ENCODE results near the gene RBBP8NL. TPM values are rescaled to one million over a fixed set of nuclear protein-coding genes. Genes with fewer than 3 reads are reported as not detected.
A peak's percentile ranks its signal among the peaks of the same experiment; 100 is the strongest.

RBBP8NL gene
- total RNA-seq, 6 experiments from 2014 or later = not detected

DNA sequence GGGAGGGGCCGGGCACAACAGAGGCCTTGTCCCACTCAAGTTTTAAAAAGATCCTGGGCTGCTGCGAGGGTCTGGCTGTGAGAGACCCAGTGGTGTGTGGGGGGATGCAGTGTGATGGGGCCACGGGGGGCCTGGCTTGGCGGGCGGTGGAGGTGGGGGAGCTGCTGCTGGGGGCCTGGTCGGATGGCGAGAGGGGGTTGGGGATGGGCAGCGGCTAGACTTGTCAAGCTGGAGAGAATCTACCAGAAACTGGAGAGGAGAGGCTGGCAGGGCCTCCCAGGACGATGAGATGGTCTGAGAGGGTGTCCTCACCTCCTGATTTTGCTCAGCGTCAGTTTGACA lies 35.3 kb downstream of the RBBP8NL start:
- H3K4me3 ChIP-seq = no peak overlapping the region
- no peaks in the 10 kb centered on the region for H3K27me3 ChIP-seq
- no peaks in the 10 kb centered on the region for H3K9me3 ChIP-seq
- WGBS (ENCODE audit: insufficient coverage, low coverage, low lambda C conversion rate, missing lambda C conversion rate) = 83% methylated on average over 3 of the region's 10 CpGs
- H3K36me3 ChIP-seq = peaks cover 0 to 10% (median 0%) of the 10 kb centered on the region in 4 donors
- ATAC-seq (no peak), DNase-seq (no peak)
- intact Hi-C loops (cut with DNase I) = no loop called here
- no peak for TF ChIP-seq POLR2A (IDR thresholded peaks at IDR 0.05)
- TF ChIP-seq, protein P1, sequence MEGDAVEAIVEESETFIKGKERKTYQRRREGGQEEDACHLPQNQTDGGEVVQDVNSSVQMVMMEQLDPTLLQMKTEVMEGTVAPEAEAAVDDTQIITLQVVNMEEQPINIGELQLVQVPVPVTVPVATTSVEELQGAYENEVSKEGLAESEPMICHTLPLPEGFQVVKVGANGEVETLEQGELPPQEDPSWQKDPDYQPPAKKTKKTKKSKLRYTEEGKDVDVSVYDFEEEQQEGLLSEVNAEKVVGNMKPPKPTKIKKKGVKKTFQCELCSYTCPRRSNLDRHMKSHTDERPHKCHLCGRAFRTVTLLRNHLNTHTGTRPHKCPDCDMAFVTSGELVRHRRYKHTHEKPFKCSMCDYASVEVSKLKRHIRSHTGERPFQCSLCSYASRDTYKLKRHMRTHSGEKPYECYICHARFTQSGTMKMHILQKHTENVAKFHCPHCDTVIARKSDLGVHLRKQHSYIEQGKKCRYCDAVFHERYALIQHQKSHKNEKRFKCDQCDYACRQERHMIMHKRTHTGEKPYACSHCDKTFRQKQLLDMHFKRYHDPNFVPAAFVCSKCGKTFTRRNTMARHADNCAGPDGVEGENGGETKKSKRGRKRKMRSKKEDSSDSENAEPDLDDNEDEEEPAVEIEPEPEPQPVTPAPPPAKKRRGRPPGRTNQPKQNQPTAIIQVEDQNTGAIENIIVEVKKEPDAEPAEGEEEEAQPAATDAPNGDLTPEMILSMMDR (IDR thresholded peaks at IDR 0.05) = no peak
- H3K27ac ChIP-seq = no peak overlapping the region
- H3K4me1 ChIP-seq = peaks cover 0 to 25% (median 3%) of the 10 kb centered on the region in 4 donors

DNA sequence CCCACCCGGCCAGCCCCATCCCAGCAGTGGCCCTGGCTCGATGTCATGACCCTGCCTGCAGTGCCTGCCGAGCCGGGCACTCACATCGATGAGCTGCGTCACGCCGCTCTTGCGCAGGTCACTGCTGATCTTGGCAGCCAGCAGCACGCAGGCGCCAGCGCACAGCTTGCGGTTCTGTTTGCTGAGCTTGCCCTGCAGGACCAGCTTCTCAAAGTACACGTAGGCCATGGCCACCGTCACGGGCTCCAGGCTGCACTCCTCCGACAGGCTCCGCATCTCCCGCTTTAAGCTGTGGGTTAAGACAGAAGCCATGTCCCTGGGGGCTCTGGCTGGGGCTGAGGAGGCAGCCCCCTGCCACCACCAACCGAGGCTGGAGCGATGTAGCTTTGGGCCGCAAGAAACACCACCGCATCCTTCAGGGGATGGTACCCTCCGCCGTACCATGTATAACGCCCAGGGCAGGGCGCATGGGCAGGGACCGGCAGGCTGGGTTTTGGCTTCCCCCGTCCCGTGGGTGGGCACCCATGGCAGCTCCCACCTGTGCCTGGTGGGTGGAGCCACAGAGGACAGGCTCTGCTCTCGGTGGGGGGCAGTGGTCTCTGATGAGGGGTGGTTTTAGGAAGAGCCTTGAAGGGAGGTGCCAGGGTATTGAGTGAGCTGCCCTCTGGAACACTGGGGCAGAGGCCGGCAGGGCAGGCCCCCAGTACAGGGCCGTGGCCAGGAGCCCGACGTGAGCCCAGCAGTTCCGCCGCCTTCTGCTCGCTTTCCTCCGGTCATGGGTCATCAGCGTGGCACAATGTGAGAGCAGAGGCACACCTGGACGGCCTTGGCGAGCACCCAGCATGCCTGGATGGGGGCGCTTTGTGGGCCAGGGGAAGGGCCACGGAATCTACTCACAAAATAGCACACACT lies 35.9 kb downstream of the RBBP8NL start:
- intact Hi-C loops (cut with DNase I) = no loop called here
- ATAC-seq (peak; percentile 58 to 76 (median 74)), DNase-seq (peak; percentile 86 to 90 (median 90))
- peak overlapping the region in 2 of 3 donors; percentile 36 to 60 for H3K27ac ChIP-seq
- H3K27me3 ChIP-seq = no peaks in the 10 kb centered on the region
- no peaks in the 10 kb centered on the region for H3K9me3 ChIP-seq
- no peak for TF ChIP-seq POLR2A (IDR thresholded peaks at IDR 0.05)
- TF ChIP-seq, protein P1 (IDR thresholded peaks at IDR 0.05) = no peak
- H3K4me1 ChIP-seq = peaks cover 0 to 25% (median 3%) of the 10 kb centered on the region in 4 donors
- H3K4me3 ChIP-seq = no peak overlapping the region
- 36% methylated on average over 13 of the region's 44 CpGs for WGBS (ENCODE audit: insufficient coverage, low coverage, low lambda C conversion rate, missing lambda C conversion rate)
- peaks cover 0 to 10% (median 0%) of the 10 kb centered on the region in 4 donors for H3K36me3 ChIP-seq

DNA sequence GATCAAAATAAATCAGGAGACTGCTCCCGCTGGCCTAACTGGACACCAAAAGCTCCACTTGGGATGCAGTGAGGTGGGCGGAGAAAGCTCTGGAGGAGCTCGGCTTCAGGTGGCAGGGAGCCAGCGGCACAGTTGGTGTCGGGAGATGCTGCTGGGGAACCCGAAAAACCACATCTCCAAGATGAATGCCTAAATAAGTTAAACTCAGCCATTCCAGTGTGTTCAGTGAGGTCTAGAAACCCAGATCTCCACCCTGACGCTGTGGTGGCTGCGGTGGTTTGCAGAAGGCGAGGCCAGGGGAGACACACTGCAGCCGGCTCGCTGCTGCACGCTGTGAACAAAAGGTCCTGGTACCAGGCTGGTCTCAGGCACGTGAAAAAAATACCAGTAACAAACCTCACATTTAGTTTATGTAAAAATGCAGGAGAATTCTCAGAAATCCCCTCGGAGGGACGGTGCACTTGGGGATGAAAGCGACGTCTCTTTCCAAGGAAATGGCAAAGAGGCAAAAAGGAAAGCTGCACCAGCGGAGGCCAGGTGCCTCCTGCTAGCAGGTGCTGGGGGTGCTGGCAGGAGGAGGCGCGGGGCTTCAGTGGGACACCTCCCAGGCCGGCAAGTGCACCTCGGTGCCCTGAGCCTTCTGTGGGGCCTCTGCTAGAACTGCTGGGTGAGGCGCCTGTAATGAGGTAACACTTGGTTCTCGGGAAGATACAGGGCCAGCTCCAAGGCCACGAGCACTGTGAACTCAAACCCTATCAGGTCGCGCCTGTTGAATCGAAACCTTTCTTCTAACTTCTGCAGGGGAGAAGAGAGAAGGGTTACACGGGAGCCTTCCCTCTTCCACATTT lies 36.8 kb downstream of the RBBP8NL start:
- Histone ChIP-seq H3K27me3 (no peaks in the 10 kb centered on the region), H3K4me1 (peaks cover 0 to 30% (median 4%) of the 10 kb centered on the region in 4 donors), H3K4me3 (no peak overlapping the region), H3K27ac (peak overlapping the region in 2 of 3 donors; percentile 18), H3K36me3 (peaks cover 0 to 10% (median 0%) of the 10 kb centered on the region in 4 donors), H3K9me3 (no peaks in the 10 kb centered on the region)
- TF ChIP-seq POLR2A (IDR thresholded peaks at IDR 0.05) = no peak
- TF ChIP-seq, protein P1 (IDR thresholded peaks at IDR 0.05) = no peak
- ATAC-seq (peak in 1 of 4 donors; percentile 2), DNase-seq (no peak)
- WGBS (ENCODE audit: insufficient coverage, low coverage, low lambda C conversion rate, missing lambda C conversion rate) = 88% methylated on average over 1 of the region's 29 CpGs
- intact Hi-C loops (cut with DNase I) = no loop called here

DNA sequence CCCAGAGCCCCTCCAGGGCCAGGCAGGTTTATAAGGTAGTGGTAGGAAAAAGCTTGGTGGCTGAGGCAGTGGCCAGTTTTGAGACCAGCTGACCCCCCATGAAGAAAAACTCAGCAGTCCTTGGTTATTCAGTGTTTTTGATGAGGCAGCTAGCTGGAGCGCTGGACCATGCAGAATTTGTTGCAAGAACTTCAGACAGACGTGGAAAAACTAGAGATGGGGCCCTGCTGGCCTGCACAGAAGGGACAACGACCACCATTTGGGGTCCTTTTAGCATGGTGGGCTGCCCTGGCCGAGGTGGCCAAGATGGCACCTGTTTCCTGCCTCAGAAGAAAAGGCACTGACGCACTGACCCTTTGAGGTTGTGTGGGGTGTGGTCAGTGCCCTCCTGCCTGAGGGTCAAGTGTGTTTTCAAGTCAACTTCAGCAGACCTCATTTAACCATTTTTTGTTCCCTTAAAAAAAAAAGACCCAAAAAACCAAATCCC lies 37.7 kb downstream of the RBBP8NL start:
- no CpG with 5 or more reads among the region's 5 CpGs for WGBS (ENCODE audit: insufficient coverage, low coverage, low lambda C conversion rate, missing lambda C conversion rate)
- H3K9me3 ChIP-seq = no peaks in the 10 kb centered on the region
- DNase-seq (no peak), ATAC-seq (no peak)
- intact Hi-C loops (cut with DNase I) = no loop called here
- H3K36me3 ChIP-seq = peaks cover 0 to 10% (median 0%) of the 10 kb centered on the region in 4 donors
- no peak overlapping the region for H3K27ac ChIP-seq
- no peak for TF ChIP-seq POLR2A (IDR thresholded peaks at IDR 0.05)
- TF ChIP-seq, protein P1 (IDR thresholded peaks at IDR 0.05) = no peak
- H3K4me1 ChIP-seq = peaks cover 0 to 34% (median 7%) of the 10 kb centered on the region in 4 donors
- no peak overlapping the region for H3K4me3 ChIP-seq
- no peaks in the 10 kb centered on the region for H3K27me3 ChIP-seq
